ENCODE results near the gene ZNF22.

GRCh38 chr10:44967616-44968015 lies 33.1 kb upstream of the ZNF22 start:
- TF ChIP-seq, protein P1, sequence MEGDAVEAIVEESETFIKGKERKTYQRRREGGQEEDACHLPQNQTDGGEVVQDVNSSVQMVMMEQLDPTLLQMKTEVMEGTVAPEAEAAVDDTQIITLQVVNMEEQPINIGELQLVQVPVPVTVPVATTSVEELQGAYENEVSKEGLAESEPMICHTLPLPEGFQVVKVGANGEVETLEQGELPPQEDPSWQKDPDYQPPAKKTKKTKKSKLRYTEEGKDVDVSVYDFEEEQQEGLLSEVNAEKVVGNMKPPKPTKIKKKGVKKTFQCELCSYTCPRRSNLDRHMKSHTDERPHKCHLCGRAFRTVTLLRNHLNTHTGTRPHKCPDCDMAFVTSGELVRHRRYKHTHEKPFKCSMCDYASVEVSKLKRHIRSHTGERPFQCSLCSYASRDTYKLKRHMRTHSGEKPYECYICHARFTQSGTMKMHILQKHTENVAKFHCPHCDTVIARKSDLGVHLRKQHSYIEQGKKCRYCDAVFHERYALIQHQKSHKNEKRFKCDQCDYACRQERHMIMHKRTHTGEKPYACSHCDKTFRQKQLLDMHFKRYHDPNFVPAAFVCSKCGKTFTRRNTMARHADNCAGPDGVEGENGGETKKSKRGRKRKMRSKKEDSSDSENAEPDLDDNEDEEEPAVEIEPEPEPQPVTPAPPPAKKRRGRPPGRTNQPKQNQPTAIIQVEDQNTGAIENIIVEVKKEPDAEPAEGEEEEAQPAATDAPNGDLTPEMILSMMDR (conservative IDR thresholded peaks at IDR 0.05; ENCODE audit: low read depth, low read length) = no peak
- no peak for TF ChIP-seq EZH2 (IDR thresholded peaks at IDR 0.05; ENCODE audit: borderline replicate concordance, low read depth, low read length, poor library complexity, severe bottlenecking)

All from A673 (cell line).